ENCODE data around the gene DDX43.
"Not testable (repeated sequence)": the region's sequence is repeated elsewhere in the genome, so short reads cannot be mapped to it uniquely, and the experiment has no call there.

Gene DDX43

GRCh38 chr6:73389854-73390253 is 4.8 kb upstream of the DDX43 start:
- no peak for DNase-seq (ENCODE audit: low read depth)
- Histone ChIP-seq H3K9me3 (ENCODE audit: control insufficient read depth, low read length) (no peaks in the 10 kb centered on the region), H3K4me1 (ENCODE audit: control insufficient read depth, insufficient read depth, low read length) (peaks cover 3% of the 10 kb centered on the region), H3K4me3 (ENCODE audit: low read length) (no peak overlapping the region), H3K36me3 (ENCODE audit: control insufficient read depth, insufficient read depth, low read length, severe bottlenecking) (no peaks in the 10 kb centered on the region), H3K9ac (ENCODE audit: low read length) (no peak overlapping the region), H3K27me3 (replicated peaks; ENCODE audit: control insufficient read depth, insufficient read depth, low read length) (no peaks in the 10 kb centered on the region)

- DNase-seq (ENCODE audit: low read depth), result no peak
- H3K36me3 ChIP-seq (ENCODE audit: control insufficient read depth, insufficient read depth, low read length, severe bottlenecking), result no peaks in the 10 kb centered on the region
- H3K9me3 ChIP-seq (ENCODE audit: control insufficient read depth, low read length), result no peaks in the 10 kb centered on the region
- H3K9ac ChIP-seq (ENCODE audit: low read length), result no peak overlapping the region
- H3K4me3 ChIP-seq (ENCODE audit: low read length), result no peak overlapping the region
- H3K27me3 ChIP-seq (replicated peaks; ENCODE audit: control insufficient read depth, insufficient read depth, low read length), result no peaks in the 10 kb centered on the region
- peaks cover 3% of the 10 kb centered on the region for H3K4me1 ChIP-seq (ENCODE audit: control insufficient read depth, insufficient read depth, low read length)
These were observed 3.0 kb upstream of the DDX43 start for GRCh38 chr6:73391675-73392074.

- H3K4me1 ChIP-seq (ENCODE audit: control insufficient read depth, insufficient read depth, low read length); H3K27me3 ChIP-seq (replicated peaks; ENCODE audit: control insufficient read depth, insufficient read depth, low read length); H3K4me3 ChIP-seq (ENCODE audit: low read length); H3K9ac ChIP-seq (ENCODE audit: low read length); H3K36me3 ChIP-seq (ENCODE audit: control insufficient read depth, insufficient read depth, low read length, severe bottlenecking); H3K9me3 ChIP-seq (ENCODE audit: control insufficient read depth, low read length): not testable (repeated sequence)
- peak; percentile 4 for DNase-seq (ENCODE audit: low read depth)
These were observed 2.4 kb upstream of the DDX43 start for GRCh38 chr6:73392188-73392587.

- Histone ChIP-seq H3K9ac (ENCODE audit: low read length) (no peak overlapping the region), H3K36me3 (ENCODE audit: control insufficient read depth, insufficient read depth, low read length, severe bottlenecking) (no peaks in the 10 kb centered on the region), H3K4me1 (ENCODE audit: control insufficient read depth, insufficient read depth, low read length) (peaks cover 3% of the 10 kb centered on the region)
These were observed 1.4 kb upstream of the DDX43 start for GRCh38 chr6:73393278-73393677.

GRCh38 chr6:73395875-73396274 is 1.2 kb downstream of the DDX43 start:
- no peak overlapping the region for H3K4me3 ChIP-seq (ENCODE audit: low read length)
- no peaks in the 10 kb centered on the region for H3K36me3 ChIP-seq (ENCODE audit: control insufficient read depth, insufficient read depth, low read length, severe bottlenecking)
- H3K4me1 ChIP-seq (ENCODE audit: control insufficient read depth, insufficient read depth, low read length), result peaks cover 8% of the 10 kb centered on the region
- no peak for DNase-seq (ENCODE audit: low read depth)
- H3K9me3 ChIP-seq (ENCODE audit: control insufficient read depth, low read length), result no peaks in the 10 kb centered on the region
- H3K27me3 ChIP-seq (replicated peaks; ENCODE audit: control insufficient read depth, insufficient read depth, low read length), result no peaks in the 10 kb centered on the region
- no peak overlapping the region for H3K9ac ChIP-seq (ENCODE audit: low read length)

More at GRCh38 chr6:73393278-73393677, 1.4 kb upstream of the DDX43 start:
- DNase-seq (ENCODE audit: low read depth), result peak; percentile 4
- Histone ChIP-seq H3K27me3 (replicated peaks; ENCODE audit: control insufficient read depth, insufficient read depth, low read length) (no peaks in the 10 kb centered on the region), H3K9me3 (ENCODE audit: control insufficient read depth, low read length) (no peaks in the 10 kb centered on the region), H3K4me3 (ENCODE audit: low read length) (no peak overlapping the region)

- H3K9me3 ChIP-seq (ENCODE audit: control insufficient read depth, low read length), result no peaks in the 10 kb centered on the region
- H3K36me3 ChIP-seq (ENCODE audit: control insufficient read depth, insufficient read depth, low read length, severe bottlenecking), result no peaks in the 10 kb centered on the region
- peaks cover 8% of the 10 kb centered on the region for H3K4me1 ChIP-seq (ENCODE audit: control insufficient read depth, insufficient read depth, low read length)
- no peaks in the 10 kb centered on the region for H3K27me3 ChIP-seq (replicated peaks; ENCODE audit: control insufficient read depth, insufficient read depth, low read length)
- no peak for DNase-seq (ENCODE audit: low read depth)
- no peak overlapping the region for H3K9ac ChIP-seq (ENCODE audit: low read length)
- no peak overlapping the region for H3K4me3 ChIP-seq (ENCODE audit: low read length)
These were observed 6.0 kb downstream of the DDX43 start for GRCh38 chr6:73400656-73401055.

DNA sequence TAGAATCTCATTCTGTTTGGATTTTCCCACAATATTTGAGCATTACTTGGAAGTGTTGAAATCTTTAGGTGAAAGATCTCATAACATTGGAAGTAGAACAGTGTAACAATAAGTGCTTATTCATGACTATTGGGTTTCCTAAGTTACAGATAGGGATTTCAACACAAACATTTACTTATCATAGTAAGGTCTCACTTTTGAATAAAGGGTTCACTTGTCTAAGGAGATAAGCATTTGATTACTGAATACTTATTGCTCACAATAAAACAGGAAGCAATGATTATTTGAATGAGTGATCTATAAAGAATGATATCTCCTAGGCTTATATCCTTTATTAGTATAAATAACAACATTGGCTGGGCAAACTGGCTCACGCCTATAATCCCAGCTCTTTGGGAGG is 14.8 kb downstream of the DDX43 start:
- no peak overlapping the region for H3K4me3 ChIP-seq (ENCODE audit: low read length)
- no peaks in the 10 kb centered on the region for H3K27me3 ChIP-seq (replicated peaks; ENCODE audit: control insufficient read depth, insufficient read depth, low read length)
- DNase-seq (ENCODE audit: low read depth), result no peak
- H3K9me3 ChIP-seq (ENCODE audit: control insufficient read depth, low read length), result no peaks in the 10 kb centered on the region
- H3K9ac ChIP-seq (ENCODE audit: low read length), result no peak overlapping the region
- H3K4me1 ChIP-seq (ENCODE audit: control insufficient read depth, insufficient read depth, low read length), result peaks cover 6% of the 10 kb centered on the region
- no peaks in the 10 kb centered on the region for H3K36me3 ChIP-seq (ENCODE audit: control insufficient read depth, insufficient read depth, low read length, severe bottlenecking)

GRCh38 chr6:73413102-73413501 is 18.5 kb downstream of the DDX43 start:
- Histone ChIP-seq H3K27me3 (replicated peaks; ENCODE audit: control insufficient read depth, insufficient read depth, low read length) (no peaks in the 10 kb centered on the region), H3K9ac (ENCODE audit: low read length) (no peak overlapping the region), H3K4me3 (ENCODE audit: low read length) (no peak overlapping the region), H3K36me3 (ENCODE audit: control insufficient read depth, insufficient read depth, low read length, severe bottlenecking) (no peaks in the 10 kb centered on the region), H3K4me1 (ENCODE audit: control insufficient read depth, insufficient read depth, low read length) (peaks cover 6% of the 10 kb centered on the region), H3K9me3 (ENCODE audit: control insufficient read depth, low read length) (no peaks in the 10 kb centered on the region)
- DNase-seq (ENCODE audit: low read depth), result no peak

- peak; percentile 7 for DNase-seq (ENCODE audit: low read depth)
- no peak overlapping the region for H3K9ac ChIP-seq (ENCODE audit: low read length)
- no peaks in the 10 kb centered on the region for H3K27me3 ChIP-seq (replicated peaks; ENCODE audit: control insufficient read depth, insufficient read depth, low read length)
- no peaks in the 10 kb centered on the region for H3K36me3 ChIP-seq (ENCODE audit: control insufficient read depth, insufficient read depth, low read length, severe bottlenecking)
- no peaks in the 10 kb centered on the region for H3K9me3 ChIP-seq (ENCODE audit: control insufficient read depth, low read length)
- H3K4me1 ChIP-seq (ENCODE audit: control insufficient read depth, insufficient read depth, low read length), result no peaks in the 10 kb centered on the region
- H3K4me3 ChIP-seq (ENCODE audit: low read length), result no peak overlapping the region
These were observed 23.6 kb downstream of the DDX43 start for GRCh38 chr6:73418081-73418741.

GRCh38 chr6:73421534-73421933 is 26.9 kb downstream of the DDX43 start:
- Histone ChIP-seq H3K27me3 (replicated peaks; ENCODE audit: control insufficient read depth, insufficient read depth, low read length) (no peaks in the 10 kb centered on the region), H3K9ac (ENCODE audit: low read length) (no peak overlapping the region), H3K4me1 (ENCODE audit: control insufficient read depth, insufficient read depth, low read length) (no peaks in the 10 kb centered on the region), H3K4me3 (ENCODE audit: low read length) (no peak overlapping the region), H3K36me3 (ENCODE audit: control insufficient read depth, insufficient read depth, low read length, severe bottlenecking) (peaks cover 6% of the 10 kb centered on the region), H3K9me3 (ENCODE audit: control insufficient read depth, low read length) (no peaks in the 10 kb centered on the region)
- no peak for DNase-seq (ENCODE audit: low read depth)

DNA sequence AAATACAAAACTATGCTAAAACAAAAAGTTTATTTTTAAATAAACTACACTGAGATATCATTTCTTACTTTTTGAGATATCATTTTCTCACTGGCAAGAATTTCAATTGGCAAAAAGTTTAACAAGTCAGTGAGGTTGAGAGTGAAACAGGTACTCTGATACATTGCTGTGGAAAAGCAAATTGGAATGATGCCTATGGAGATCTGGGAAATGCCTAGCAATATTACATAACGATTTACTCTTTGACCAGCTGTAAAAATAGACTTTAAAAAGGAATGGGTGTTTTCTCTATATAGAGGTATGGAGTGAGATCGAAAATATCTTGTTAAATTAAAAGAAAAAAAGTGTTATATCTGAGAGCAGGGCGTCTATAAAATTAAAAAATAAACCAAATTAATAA is 40.6 kb downstream of the DDX43 start:
- no peaks in the 10 kb centered on the region for H3K27me3 ChIP-seq (replicated peaks; ENCODE audit: control insufficient read depth, insufficient read depth, low read length)
- H3K4me3 ChIP-seq (ENCODE audit: low read length), result no peak overlapping the region
- H3K9ac ChIP-seq (ENCODE audit: low read length), result no peak overlapping the region
- H3K4me1 ChIP-seq (ENCODE audit: control insufficient read depth, insufficient read depth, low read length), result no peaks in the 10 kb centered on the region
- DNase-seq (ENCODE audit: low read depth), result no peak
- no peaks in the 10 kb centered on the region for H3K9me3 ChIP-seq (ENCODE audit: control insufficient read depth, low read length)
- peaks cover under 1% of the 10 kb centered on the region for H3K36me3 ChIP-seq (ENCODE audit: control insufficient read depth, insufficient read depth, low read length, severe bottlenecking)

DNA sequence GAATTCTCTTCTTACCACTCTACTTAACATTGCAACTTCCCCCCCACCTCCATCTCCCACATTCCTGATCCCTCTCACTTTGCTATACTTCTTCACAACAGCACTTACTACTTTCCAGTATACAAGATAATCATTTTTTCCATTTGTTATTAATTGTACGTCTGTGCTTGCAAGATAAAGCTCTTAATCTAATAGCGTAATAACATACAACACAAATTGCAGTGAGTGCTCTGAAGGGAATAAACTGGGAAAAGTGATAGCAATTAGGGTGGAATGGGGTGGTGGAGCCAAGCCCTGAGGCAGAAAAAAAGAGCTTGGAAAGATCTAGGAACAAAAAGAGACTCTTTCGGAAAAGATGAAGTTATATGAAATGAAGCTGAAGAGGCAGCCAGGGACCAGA is 48.9 kb downstream of the DDX43 start:
- no peak overlapping the region for H3K9ac ChIP-seq (ENCODE audit: low read length)

More for the DNA sequence above, 48.9 kb downstream of the DDX43 start:
- DNase-seq (ENCODE audit: low read depth), result no peak
- no peaks in the 10 kb centered on the region for H3K36me3 ChIP-seq (ENCODE audit: control insufficient read depth, insufficient read depth, low read length, severe bottlenecking)
- no peaks in the 10 kb centered on the region for H3K4me1 ChIP-seq (ENCODE audit: control insufficient read depth, insufficient read depth, low read length)
- H3K4me3 ChIP-seq (ENCODE audit: low read length), result no peak overlapping the region
- no peaks in the 10 kb centered on the region for H3K27me3 ChIP-seq (replicated peaks; ENCODE audit: control insufficient read depth, insufficient read depth, low read length)
- H3K9me3 ChIP-seq (ENCODE audit: control insufficient read depth, low read length), result no peaks in the 10 kb centered on the region

All from adipocyte (in vitro differentiated cells).